B cell (primary cell): ENCODE results near the gene SLC9A6.

ENCODE experiments used
- CTCF ChIP-seq: fragments of 200-600 bp; IDR thresholded peaks from one replicate; pipeline ENCODE4 v1.8.0; 2022; ENCODE audit warnings: antibody characterized with exemption, mild to moderate bottlenecking
- EZH2 ChIP-seq: IDR thresholded peaks from 2 replicates; pipeline ENCODE4 v1.6.1; 2012; ENCODE audit warnings: borderline replicate concordance, low read depth, mild to moderate bottlenecking, moderate library complexity, low read length; ENCODE audit not compliant: insufficient read depth, poor library complexity, severe bottlenecking

DNA sequence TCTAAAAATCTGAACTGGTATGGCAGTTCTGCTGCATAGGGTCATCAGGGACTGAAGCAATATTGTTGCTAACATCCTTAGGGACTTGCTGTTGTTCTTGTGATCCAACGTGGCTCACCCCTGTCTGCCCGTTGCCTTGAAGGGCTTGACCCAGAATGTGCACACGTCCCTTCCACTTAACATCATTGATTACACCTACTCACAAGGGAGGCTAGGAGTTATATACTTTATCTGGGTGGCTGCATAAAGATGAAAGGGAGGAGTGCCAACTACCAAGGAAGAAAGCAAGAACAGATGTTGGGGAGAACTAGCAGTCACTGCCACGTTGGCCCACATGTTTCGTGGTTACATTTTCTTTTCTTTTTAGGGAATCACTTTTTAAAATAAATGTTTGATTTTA, 34.0 kb downstream of the SLC9A6 start:
- TF ChIP-seq CTCF, result no peak
- TF ChIP-seq EZH2, result no peak
